GM10266 (cell line): ENCODE measurements around the gene E2F1.

Experiments used
- DNase-seq: peaks from one replicate; pipeline ENCODE4 v3.0.0; 2012; ENCODE audit errors: extremely low spot score
- TF ChIP-seq, protein P1 (sequence below): IDR thresholded peaks from 2 replicates; pipeline ENCODE4 v1.5.1; 2012; ENCODE audit warnings: mild to moderate bottlenecking, low read depth; ENCODE audit not compliant: control insufficient read depth, insufficient read depth; ENCODE audit errors: missing control alignments

E2F1 gene

DNA sequence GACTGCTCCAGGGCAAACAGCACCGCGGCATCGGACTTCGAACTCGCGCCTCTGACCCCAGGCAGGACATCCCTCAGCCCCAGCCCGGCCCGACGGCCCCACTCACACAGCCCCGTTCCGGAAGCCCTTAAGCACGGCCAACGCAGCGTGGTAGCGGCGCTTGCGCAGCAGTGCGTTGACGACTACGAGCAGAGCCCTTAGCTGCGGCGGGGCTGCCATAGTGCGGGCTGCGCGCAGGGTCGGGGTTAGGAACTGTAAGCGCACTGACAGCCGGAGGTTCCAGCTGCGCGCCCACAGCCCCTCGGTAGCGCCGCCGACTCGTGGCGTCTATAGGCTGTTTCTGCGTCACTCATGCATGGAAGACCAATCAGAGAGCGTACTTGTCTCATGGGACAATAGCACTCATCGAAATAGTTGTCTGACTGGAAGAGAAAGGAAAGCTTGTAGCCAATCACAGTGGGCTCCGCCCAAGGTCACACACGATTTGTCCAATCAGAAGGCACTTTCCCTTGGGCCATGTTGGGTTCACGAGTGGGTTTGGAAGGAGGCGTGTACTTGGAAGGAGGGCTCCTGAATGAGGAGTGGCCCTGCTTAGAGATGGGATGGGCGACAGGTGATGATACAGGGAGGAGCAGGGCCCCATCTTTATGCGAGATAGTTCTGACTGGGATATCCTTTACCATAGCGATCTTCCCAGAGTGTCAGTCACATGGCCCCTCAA lies 34.0 kb upstream of the E2F1 start, which contains the start of gene PXMP4:
Gene PXMP4 (minus strand): TSS at position 322 of the 721 bp plus-strand sequence. CDS start 103 bp downstream, at position 219.
- TF ChIP-seq, protein P1, sequence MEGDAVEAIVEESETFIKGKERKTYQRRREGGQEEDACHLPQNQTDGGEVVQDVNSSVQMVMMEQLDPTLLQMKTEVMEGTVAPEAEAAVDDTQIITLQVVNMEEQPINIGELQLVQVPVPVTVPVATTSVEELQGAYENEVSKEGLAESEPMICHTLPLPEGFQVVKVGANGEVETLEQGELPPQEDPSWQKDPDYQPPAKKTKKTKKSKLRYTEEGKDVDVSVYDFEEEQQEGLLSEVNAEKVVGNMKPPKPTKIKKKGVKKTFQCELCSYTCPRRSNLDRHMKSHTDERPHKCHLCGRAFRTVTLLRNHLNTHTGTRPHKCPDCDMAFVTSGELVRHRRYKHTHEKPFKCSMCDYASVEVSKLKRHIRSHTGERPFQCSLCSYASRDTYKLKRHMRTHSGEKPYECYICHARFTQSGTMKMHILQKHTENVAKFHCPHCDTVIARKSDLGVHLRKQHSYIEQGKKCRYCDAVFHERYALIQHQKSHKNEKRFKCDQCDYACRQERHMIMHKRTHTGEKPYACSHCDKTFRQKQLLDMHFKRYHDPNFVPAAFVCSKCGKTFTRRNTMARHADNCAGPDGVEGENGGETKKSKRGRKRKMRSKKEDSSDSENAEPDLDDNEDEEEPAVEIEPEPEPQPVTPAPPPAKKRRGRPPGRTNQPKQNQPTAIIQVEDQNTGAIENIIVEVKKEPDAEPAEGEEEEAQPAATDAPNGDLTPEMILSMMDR, result no peak
- peak; percentile 96 for DNase-seq

DNA sequence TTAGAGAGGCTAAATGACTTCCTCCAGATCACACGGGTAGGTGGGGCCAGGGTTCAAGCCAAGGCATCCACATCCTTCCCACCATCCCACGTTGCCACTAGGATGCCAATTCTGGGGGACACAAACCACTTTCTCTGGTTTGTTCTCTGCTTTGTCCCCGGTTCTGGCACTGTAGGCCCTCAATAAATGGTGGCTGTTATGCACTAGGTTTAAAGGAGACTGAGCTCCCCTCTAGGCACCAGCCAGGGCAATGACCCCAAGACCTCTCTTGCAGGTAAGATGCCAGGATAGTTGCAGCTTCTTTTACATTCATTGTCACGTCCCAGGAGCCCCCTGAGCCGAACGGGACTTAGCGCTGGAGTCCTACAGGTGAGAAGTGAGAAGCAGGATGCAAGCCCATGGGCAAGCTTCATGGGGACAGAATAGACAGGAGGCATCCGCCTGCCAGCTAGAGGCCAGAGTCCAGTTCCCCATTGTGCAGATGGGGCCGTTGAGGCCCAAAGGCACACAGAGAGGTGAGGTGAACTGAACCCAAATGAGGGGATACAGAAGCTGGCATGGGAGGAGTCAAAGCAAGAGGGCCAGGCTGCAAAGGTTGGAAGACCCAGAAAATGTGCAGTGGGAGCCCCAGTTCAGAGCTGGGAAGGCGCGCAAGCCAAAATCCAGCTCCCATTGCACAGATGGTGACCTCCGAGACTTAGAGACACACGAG lies 33.2 kb upstream of the E2F1 start:
- DNase-seq, result no peak
- TF ChIP-seq, protein P1, result no peak

DNA sequence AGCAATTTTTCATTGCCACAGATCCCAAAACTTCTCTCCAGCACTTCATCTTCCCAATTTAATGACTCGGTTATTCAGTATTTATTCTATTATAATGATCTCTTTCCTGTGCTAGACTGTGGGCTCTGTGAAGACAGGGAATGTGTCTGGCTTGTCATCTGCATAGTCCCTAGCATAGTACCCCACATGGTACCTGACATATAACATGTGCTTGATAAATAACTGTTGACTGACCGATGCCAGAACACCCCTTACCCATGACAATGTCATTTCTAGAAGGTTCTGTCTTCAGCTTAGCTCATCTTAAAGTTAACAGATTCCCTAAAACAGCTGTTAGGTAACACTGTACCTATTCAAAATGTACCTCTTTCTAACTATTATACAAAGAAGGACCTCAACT lies 30.3 kb upstream of the E2F1 start:
- DNase-seq, result no peak
- TF ChIP-seq, protein P1, result no peak

DNA sequence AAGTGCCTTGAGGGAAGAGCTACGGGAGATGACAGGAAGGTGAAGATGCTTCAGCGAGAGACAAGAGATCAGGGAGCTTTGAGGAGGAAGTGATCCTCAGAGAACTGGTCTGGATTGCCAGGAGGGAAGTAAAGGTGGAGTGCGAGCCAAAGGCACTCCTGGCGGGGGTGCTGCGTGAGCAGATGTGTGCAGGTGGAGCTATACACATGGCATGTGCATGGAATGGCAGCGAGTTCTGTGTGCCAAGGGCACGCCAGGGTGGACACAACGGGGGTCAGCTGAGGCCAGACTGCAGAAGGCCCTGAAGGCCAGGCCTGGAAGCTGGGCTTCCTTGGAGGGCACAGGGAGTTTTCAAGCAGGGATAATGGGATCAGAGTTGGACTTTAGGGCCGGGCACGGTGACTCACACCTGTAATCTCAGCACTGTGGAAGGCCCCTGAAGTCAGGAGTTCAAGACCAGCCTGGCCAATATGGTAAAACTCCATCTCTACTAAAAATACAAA lies 27.7 kb upstream of the E2F1 start:
- DNase-seq, result no peak
- TF ChIP-seq, protein P1, result no peak

DNA sequence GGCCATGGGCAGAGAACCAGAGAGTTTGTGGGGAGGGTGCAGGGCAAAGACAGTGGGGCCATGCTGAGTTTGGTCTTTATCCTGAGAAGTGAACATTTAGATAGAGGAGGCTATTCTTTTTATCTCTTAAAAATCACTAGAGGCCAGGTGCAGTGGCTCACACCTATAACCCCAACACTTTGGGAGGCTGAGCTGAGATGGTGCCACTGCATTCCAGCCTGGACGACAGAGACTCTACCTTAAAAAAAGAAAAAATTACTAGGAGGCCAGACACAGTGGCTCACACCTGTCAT lies 25.2 kb upstream of the E2F1 start:
- TF ChIP-seq, protein P1, result no peak
- no peak for DNase-seq

DNA sequence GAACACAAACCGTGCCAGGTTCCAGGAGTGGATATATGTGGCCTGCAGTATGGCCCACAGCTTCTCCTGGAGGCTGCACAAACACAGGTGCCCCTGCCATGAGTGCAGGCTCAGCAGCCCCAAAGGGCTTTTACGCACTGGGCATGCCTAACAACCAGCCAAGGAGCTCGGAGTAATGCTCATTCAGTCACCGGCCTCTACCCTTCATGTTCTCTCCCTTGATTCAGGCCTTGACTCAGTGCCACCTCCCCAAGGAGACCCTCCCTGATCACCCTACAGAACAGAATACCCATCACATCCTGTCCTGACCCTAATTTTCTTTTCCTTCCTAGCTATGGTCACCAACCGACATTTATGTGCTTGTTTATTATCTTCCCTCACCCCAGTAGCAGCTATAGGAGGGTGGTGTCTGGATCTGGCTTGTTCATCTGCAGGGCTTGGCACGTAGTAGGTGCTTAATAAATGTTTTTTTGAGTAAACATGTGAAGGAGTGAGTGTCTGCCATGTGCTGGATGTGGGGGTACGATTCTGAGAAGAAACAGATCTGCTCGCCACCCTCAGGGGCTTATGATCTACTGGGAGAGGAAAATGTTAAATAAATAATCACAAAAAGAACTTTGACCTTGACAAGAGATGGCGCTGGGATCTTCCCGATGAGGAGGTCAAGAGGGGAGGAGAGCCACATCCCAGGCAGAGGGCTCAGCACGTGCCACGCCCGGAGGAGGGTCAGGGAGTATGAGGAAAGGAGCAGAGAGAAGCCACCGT lies 24.7 kb upstream of the E2F1 start:
- TF ChIP-seq, protein P1, result no peak
- DNase-seq, result no peak
